Measurements from ENCODE around the gene AP3B1.

DNA sequence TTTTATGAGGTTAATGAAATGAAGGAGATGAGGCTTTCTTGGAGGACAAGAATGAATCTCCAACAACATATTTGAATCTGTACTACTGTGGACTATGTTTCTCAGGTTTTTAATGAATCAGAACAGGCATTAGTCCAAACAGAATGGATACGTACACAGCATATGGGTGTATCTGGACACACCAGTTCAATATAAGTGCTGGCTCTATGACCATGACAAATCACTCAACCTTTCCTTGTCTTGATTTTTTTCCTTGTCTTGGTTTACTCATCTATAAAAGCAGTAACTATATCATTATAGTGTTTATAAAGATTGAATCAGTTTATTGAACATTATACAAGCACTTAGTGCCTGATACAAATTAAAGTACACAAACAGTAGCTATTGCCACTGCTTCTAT lies 104.1 kb downstream of the AP3B1 start:
- TF ChIP-seq EZH2phosphoT487 (IDR thresholded peaks at IDR 0.05; ENCODE audit: low read depth, severe bottlenecking, unreplicated experiment) (no peak), EZH2 (IDR thresholded peaks at IDR 0.05; ENCODE audit: borderline replicate concordance) (no peak)
